HT1080 (cell line): ENCODE measurements around the gene RABEP2. TPM values are rescaled to one million over a fixed set of nuclear protein-coding genes. Genes with fewer than 3 reads are reported as not detected.
"Not testable (repeated sequence)": the region's sequence is repeated elsewhere in the genome, so short reads cannot be mapped to it uniquely, and the experiment has no call there.

Experiments
- DNase-seq: peaks from one replicate; pipeline ENCODE4 v3.0.0-alpha.2; 2015; ENCODE audit warnings: low read depth
- total RNA-seq: library from RNA; depleted of rRNA; stranded (reverse); fragments of >200 nt; shearing (Covaris generic); gene quantifications from 2 replicates; pipeline ENCODE4 v1.2.3, GENCODE V29; 2014

Gene RABEP2
- total RNA-seq, 1 experiment from 2014 or later = 24.7 TPM

GRCh38 chr16:28933171-28933570, 8.1 kb upstream of the RABEP2 start:
- DNase-seq = no peak

DNA sequence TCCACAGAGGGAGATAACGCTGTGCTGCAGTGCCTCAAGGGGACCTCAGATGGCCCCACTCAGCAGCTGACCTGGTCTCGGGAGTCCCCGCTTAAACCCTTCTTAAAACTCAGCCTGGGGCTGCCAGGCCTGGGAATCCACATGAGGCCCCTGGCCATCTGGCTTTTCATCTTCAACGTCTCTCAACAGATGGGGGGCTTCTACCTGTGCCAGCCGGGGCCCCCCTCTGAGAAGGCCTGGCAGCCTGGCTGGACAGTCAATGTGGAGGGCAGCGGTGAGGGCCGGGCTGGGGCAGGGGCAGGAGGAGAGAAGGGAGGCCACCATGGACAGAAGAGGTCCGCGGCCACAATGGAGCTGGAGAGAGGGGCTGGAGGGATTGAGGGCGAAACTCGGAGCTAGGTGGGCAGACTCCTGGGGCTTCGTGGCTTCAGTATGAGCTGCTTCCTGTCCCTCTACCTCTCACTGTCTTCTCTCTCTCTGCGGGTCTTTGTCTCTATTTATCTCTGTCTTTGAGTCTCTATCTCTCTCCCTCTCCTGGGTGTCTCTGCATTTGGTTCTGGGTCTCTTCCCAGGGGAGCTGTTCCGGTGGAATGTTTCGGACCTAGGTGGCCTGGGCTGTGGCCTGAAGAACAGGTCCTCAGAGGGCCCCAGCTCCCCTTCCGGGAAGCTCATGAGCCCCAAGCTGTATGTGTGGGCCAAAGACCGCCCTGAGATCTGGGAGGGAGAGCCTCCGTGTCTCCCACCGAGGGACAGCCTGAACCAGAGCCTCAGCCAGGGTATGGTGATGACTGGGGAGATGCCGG, 7.5 kb upstream of the RABEP2 start:
- DNase-seq = no peak

GRCh38 chr16:28931801-28932225, 6.8 kb upstream of the RABEP2 start, which contains the start of gene CD19:
TSS of gene CD19 (plus strand) at chr16:28931971. CDS start at chr16:28932001, 30 bp downstream.
- DNase-seq = no peak

DNA sequence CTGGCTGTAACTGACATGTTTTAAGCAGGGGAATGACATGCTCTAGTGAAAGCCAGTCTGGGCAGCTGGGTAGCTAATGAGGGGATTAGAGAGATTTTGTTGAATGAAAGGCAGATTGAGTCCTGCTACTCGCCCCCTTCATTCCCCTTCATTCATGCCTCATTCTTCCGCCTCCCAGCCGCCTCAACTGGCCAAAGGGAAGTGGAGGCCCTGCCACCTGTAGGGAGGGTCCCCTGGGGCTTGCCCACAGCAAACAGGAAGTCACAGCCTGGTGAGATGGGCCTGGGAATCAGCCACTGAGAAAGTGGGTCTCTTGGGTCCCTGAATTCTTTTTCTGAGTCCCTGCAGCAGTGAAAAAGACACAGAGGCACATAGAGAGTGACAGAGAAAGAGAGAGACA, 5.6 kb upstream of the RABEP2 start:
- DNase-seq = no peak

GRCh38 chr16:28930203-28930602, 5.2 kb upstream of the RABEP2 start:
- no peak for DNase-seq

- DNase-seq = no peak
These were observed 2.8 kb upstream of the RABEP2 start for GRCh38 chr16:28927815-28928214.

GRCh38 chr16:28926284-28926683, 1.2 kb upstream of the RABEP2 start:
- not testable (repeated sequence) for DNase-seq

GRCh38 chr16:28925386-28926228, 569 bp upstream of the RABEP2 start:
- peak; percentile 87 for DNase-seq

- DNase-seq = no peak
These were observed 658 bp downstream of the RABEP2 start for GRCh38 chr16:28924399-28924761.

DNA sequence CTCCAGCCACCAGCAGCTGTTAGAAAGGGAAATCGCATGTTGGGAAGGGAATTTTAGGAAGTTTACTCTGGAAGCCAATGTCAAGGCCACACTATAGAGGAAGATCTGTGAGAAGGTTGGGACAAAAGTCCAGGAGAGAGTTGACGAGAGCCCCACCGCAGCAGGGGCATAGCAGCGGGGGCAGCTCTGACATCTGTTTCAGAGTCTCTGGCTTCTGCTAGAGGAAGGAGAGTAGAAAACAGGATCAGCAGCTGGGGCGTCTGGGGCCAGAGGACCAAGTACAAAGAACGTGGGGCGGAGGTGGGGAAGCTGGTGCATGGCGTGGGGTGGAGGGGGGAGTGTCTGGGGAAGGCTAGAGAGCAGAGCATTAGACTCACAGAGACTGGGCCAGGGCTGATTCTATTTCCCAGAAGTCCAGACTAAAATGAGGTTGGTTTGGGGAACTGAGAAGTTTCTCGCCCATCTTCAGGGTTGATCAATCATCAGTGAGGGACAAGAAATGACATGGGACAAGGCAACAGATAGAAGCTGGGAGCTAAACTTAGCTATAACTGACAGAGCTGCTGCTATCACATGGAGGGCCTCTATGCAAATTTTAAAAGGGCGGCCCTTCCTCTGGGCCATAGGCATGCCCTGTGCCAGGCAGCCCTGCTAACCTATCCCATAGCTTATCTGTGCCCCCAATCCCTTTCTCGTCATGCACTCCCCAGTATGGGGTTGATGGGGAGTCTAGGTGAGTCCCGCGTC, 1.2 kb downstream of the RABEP2 start:
- no peak for DNase-seq

GRCh38 chr16:28923231-28923587, 1.8 kb downstream of the RABEP2 start:
- DNase-seq = no peak

GRCh38 chr16:28918698-28919097, 6.3 kb downstream of the RABEP2 start:
- no peak for DNase-seq

DNA sequence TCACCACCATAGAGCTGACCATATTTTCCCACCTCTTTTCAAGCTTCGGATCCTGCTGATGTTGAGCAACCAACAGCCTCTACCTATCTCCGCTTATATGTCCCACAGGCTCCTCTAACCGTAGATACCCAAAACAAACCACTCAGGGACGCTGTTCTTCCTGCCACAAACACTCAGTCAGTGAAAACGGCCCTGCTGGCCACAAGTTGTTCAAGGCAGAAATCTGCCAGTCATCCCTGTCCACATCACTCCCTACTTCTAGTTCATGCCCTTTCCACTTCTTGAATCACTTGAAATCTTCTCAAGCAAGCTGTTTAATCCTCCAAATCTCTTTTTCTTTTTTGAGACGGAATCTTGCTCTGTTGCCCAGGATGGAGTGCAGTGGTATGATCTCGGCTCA, 7.9 kb downstream of the RABEP2 start:
- DNase-seq = no peak

GRCh38 chr16:28915181-28915580, 9.9 kb downstream of the RABEP2 start:
- peak; percentile 61 for DNase-seq

DNA sequence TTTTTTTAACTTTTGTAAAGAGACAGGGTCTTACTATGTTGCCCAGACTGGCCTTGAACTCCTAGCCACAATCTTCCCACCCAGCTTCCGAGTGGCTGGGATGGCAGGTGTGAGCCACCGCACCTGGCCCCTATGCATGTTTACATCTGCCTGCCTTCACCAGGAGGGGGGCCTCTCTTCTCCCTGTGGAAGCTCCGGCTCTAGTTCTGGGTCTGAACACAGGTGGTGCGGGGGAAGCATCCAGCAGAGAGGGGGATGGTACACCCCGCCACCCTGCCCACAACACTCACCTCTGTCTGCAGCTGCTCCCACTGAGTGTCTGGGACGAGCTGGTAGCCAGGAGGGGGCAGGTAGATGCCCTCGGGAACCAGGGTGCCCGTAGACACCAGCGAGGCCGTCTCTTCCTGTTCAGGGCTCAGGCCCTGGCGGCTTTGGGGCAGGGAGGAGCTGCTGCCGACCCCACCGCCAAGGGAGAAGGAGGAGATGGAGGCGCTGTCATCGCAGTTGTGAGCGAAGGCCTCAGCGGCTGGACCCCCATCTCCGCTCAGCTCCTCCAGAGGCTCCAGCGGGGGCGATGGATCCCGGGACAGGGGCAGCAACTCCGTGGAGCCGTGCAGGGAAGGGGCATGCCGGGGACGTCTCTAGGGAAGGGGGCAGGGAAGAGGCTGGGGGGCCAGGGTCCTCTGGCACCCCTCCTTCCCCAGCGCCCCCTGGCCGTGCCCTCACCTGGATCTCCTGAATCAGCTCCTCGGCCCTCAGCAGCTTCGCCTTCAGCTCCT, 10.9 kb downstream of the RABEP2 start:
- no peak for DNase-seq

GRCh38 chr16:28912558-28912957, 12.5 kb downstream of the RABEP2 start:
- no peak for DNase-seq

- peak; percentile 61 for DNase-seq
These were observed 14.7 kb downstream of the RABEP2 start for GRCh38 chr16:28910086-28911031.

DNA sequence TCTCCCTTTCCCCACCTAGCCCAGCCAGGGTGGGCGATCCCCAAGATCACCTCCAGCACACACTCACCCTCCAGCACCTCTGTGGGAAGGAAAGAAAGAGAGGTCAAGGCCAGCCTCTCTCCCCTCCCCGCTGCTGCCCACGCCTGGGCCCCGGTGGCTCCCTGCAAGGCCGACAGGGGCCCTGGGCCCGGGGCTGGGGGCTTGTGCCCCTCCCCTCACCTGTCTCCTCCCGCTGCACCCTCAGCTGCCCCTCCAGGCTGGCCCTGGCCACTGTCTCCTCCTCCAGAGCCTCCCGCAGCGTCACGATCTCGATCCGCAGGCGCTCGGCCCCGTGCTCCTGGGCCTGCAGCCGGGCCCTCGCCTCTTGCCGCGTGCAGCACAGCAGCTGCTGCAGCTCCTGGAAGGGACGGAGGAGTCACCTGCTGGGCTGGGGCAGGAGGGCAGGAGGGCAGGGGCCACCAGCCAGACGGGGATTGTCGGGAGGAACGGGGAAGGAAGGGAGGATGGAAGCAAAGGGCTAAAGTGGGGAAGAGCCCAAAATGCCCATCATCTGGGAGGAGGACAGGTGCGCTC, 19.2 kb downstream of the RABEP2 start:
- DNase-seq = no peak

- no peak for DNase-seq
These were observed 19.7 kb downstream of the RABEP2 start for GRCh38 chr16:28905229-28905754.
